Nucleus accumbens (tissue), 56 donors: Measurements from ENCODE around the gene ATP6V0A1.
A peak's percentile ranks its signal among the peaks of the same experiment; 100 is the strongest.
"Not testable (repeated sequence)": the region's sequence is repeated elsewhere in the genome, so short reads cannot be mapped to it uniquely, and the experiment has no call there.

ENCODE experiments used
- DNase-seq, 56 donors: peaks; one replicate each; lab custom pipeline; 2025; lab: John Stamatoyannopoulos, UW

Gene ATP6V0A1

DNA sequence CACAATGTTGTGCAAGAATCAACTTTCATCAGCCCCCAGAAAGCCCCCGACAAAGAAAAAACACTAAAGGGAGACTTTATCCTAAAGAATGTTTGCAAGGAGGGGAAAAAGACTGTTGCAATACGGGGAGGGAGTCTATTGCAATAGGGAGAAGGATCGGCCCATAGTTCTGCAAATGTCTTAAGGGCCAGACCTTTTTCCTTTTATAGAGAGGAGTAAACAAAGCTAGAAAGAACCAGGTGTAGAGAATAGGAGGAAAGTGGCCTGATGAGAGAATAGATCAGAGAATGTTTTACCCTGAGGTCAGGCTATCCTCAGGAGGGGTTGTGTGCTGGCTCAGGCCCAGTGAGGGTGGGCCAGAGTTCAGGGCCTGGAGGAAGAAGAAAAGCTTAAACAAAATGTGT is 26.9 kb upstream of the ATP6V0A1 start:
- DNase-seq = no peak

DNA sequence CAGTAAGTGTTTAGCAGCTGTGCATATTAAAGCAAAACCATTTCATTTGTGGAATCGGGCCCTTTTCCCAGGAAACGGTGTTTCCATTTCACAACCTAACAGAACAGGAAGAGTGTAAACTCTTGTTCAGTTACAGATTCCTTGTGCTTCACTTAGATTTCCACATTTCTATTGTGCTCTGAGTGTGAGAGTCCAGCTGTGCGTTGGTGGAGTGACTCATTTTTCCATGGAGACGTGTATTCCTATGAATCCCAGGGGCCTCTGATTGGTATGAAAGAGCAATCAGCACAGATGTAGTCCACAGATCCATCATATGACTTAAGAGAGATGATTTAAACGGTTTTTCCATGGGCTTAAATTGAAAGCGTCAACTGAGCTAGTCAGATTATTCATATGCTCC is 22.3 kb upstream of the ATP6V0A1 start:
- DNase-seq = no peak

DNA sequence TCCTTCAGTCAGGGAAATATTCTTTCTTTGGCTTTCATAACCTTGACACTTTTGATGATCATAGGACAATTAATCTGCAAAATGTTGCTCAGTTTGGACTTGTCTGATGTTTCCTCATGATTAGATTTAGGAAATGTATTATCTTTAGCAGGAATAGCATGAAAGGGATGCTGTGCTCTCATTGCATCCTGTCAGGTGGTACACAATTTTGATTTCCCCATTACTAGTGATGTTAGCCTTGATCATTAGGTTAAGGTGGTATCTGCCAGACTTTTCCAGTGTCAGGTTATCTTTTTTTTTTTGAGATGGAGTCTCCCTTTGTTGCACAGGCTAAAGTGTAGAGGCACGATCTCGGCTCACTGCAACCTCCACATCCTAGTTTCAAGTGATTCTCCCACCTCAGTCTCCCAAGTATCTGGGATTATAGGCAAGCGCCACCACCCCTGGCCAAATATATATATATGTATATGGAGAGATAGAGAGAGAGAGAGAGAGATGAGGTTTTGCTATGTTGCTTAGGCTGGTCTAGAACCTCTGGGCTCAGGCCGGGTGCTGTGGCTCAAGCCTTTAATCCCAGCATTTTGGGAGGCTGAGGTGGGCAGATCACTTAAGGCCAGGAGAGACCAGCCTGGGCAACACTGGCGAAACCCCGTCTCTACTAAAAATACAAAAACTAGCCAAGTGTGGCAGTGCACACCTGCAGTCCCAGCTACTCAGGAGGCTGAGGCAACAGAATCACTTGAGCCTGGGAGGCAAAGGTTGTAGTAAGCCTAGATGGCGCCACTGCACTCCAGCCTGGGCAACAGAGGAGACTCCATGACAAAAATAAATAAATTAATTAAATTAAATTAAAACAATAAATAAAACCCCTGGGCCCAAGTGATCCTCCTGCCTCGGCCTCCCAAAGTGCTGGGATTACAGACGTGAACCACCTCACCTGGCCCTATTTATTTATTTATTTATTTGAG is 19.8 kb upstream of the ATP6V0A1 start:
- no peak for DNase-seq

DNA sequence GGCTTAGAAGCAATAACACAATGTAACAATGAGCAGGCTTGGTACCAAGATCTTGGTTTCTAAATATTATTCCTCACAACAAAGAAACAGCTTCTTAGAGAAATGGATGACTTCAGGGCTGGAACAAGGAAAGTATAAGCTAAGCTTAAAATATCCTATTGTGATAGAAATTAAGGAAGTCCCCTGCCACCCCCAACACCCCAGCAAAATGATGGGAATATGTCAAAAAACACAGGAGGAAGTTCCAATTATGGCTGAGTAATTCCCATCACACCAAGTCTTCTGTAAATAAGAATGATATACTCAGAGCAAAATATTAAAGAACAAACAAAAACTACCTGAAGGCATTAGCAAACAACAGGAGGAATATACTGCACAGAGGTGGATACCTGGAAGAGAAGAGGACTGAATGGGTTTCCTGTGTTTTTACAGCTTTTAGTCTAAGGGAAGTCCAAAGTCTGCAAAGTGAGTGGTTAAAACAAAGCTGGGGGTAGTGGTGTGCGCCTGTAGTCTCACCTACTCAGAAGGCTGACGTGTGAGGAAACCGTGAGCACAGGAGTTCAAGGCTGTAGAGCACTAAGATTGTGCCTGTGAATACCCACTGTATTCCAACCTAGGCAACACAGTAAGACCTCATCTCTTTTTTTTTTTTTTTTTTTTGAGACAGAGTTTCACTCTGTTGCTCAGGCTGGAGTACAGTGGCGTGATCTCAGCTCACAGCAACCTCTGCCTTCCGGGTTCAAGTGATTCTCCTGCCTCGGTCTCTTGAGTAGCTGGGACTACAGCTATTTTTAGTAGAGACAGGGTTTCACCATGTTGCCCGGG is 17.1 kb upstream of the ATP6V0A1 start:
- no peak for DNase-seq

DNA sequence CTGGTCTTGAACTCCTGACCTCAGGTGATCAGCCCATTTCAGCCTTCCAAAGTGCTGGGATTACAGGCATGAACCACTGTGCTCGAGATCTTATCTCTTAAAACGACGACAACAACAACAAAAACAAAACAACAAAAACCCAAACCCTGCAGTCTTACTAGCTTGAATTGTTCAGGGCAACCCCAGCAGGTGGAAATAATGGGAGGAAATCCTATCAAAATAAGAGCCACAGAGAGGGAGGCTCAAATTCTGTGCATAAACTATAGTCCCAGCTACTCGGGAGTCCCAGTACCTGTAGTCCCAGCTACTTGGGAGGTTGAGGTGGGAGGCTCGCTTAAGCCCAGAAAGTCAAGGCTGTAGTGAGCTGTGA is 16.5 kb upstream of the ATP6V0A1 start:
- DNase-seq = no peak

DNA sequence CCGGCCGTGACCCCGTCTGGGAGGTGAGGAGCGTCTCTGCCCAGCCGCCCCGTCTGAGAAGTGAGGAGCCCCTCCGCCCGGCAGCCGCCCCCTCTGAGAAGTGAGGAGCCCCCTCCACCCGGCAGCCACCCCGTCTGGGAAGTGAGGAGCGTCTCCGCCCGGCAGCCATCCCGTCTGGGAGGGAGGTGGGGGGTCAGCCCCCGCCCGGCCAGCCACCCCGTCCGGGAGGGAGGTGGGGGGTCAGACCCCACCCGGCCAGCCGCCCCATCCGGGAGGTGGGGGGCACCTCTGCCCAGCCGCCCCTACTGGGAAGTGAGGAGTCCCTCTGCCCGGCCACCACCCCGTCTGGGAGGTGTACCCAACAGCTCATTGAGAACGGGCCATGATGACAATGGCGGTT is 9.5 kb upstream of the ATP6V0A1 start:
- not testable (repeated sequence) for DNase-seq

DNA sequence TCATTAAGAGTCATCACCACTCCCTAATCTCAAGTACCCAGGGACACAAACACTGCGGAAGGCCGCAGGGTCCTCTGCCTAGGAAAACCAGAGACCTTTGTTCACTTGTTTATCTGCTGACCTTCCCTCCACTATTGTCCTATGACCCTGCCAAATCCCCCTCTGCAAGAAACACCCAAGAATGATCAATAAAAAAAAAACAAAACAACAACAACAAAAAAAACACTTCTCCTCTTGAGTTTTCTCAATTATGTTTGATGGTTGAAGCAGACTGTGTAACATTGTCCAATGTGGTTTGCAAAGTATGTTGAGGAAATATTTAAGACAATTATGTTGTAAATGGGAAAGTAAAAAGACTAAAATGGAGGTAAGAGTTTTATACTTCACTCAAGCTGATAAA is 8.8 kb upstream of the ATP6V0A1 start:
- DNase-seq = not testable (repeated sequence)

DNA sequence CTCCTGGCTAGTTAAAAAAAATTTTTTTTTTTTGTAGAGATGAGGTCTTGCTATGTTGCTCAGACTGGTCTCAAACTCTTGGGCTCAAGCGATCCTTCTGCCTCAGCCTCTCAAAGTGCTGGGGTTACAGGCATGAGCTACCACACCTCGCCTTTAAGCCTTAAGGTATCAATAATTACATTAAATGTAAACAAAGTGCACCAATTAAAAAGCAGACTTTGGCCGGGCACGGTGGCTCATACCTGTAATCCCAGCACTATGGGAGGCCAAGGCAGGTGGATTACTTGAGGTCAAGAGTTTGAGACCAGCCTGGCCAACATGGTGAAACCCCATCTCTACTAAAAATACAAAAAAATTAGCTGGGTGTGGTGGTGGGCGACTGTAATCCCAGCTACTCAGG is 7.4 kb upstream of the ATP6V0A1 start:
- not testable (repeated sequence) for DNase-seq

DNA sequence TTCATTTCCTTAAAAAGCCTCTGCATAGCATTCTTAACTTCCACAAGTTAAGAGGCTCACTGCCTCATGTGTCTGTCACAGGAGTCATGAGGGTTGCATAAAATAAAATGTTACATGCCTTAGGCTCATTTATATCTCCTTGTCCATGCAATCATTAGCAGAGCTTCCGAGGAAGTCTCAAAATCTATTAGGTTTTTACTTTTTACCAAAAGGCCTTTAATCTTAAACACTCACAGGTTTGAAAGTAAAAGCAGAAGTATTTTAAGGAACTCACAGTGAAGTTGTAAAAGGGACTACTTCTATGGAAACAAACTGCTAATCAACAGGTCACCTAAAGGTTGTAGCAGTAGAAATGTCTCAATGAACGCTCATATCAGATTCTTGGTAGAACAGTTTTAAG is 5.2 kb upstream of the ATP6V0A1 start:
- DNase-seq = no peak

DNA sequence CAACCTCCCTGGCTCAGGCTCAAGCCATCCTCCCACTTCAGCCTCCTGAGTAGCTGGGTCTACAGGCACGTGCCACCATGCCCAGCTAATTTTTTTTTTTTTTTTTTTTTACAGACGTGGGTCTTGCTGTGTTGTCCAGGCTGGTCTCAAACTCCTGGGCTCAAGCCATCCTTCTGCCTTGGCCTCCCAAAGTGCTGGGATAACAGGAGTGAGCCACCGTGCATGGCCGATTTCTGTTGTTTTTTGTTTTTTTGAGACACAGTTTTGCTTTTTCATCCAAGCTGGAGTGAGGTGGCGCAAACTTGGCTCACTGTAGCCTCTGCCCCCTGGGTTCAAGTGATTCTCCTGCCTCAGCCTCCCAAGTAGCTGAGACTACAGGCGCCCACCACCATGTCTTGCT is 3.7 kb upstream of the ATP6V0A1 start:
- not testable (repeated sequence) for DNase-seq

DNA sequence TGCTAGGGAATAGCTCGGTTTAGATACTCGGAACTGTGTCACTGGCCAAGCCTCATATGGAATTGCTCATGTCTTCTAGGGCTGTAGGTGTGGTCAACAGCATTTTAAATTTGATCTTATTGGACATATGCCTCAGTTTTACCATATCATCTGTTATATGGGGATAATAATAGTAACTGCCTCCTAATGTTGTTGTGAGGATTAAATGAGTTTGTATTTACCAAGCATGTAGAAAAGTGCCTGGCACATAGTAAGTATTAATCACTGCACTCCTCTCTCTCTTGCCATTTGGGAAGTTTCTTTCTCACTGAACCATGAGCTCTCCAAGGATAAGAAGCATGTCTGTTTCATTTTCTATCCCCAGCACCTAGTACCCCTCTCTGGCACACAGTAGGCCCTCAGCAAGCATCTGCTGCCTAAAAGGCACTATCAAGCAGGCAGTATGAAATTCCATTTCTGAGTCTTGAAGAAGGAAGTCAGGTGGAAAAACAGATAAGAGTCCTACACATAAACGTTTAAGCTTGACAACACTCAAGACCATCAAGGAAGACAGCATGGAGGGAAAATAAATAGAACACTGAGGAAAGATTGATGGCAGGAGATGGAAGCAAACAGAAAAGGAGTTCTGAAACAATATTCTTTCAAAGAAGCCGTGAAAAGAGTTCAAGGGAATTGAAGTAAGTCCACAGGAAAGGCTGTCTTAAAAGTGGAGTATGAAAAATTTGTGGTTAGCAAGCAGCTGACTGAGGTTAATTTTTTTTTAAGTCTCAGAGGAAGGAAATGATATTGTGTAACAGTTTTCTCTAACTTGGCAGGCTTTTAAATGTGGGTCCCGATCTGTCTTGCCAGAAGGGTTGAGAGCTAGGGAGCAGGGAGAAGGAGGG is 2.2 kb upstream of the ATP6V0A1 start:
- DNase-seq = no peak

DNA sequence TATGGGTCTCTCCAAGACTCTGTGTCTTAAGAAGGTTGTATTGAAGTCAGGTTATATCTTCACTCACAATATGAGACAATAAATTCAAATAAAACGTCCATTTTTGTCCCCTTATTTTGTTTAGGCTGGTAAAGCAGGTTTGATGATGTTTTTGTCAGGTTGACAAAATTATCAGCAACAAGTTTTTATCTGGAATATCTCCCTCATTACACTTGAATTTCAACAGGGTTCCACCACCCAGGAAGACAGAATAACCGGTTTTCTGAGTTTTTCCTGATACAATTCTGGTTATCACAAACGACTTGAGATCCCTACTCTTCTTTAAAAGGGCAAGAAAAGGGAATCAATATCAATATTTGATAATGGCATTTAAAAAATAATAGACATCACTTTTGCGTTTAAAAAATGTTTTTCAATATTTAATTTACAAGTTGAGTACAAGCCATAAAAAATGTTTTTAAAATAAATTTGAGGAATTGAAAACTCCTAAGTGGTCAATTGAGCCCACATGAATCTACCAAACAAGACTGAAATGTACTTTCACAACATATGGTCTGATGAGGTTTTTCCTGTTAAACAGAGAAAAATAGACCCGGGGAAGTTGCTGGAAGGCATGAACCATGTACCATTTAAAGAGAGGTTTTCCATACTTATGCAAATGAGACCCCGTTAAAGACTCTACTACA is 1.4 kb upstream of the ATP6V0A1 start:
- DNase-seq = no peak

DNA sequence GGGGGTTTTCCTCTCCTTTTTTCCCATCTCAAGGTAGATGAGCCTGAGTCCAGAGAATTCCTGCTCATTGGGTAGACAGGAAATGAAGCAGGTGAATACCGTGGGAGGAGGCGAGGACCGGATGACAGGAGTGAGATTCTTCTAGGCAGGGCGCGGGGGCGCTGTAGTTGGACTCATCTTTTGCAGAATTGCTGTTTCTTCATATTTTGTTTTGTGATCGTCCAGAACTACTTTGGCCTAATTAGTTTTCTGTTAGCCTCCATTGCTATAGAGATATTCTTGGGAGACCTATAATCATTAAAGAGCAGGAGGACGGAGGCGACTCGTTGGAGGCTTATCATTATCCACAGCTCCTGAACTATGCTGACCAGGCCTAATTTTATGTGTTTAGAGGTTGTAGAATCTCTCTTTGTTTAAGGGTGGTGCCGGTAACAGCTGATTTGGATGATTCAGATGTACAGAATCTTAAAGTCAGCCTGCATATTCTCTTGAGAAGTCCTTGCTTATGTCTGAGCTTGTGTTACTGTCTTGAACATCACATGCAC is 650 bp downstream of the ATP6V0A1 start:
- peak in 50 of 56 donors; percentile 6 to 78 (median 44) for DNase-seq

DNA sequence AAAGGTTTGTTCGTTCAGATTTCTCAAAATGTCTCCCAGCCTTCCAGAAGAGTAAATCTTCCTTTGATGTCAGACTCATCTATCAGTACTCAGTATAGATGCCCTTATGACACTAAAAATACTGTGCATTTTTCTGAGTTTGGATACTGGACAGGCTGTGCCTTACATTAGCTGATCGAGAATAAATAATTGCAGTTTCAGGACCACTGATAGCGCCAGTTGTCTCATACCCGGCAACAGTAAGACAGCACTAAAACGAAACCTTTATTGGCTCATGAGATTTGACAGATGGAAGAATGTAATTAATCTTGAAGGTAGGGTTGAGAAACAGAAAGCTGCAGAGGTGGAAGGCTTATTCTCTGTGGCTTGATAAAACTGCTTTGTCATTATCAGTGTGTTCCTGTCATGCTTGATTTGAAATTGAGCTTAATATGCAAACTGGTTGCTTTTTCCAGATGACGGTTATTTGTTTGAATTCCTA is 1.2 kb downstream of the ATP6V0A1 start:
- peak in 2 of 56 donors; percentile 35 to 39 for DNase-seq

DNA sequence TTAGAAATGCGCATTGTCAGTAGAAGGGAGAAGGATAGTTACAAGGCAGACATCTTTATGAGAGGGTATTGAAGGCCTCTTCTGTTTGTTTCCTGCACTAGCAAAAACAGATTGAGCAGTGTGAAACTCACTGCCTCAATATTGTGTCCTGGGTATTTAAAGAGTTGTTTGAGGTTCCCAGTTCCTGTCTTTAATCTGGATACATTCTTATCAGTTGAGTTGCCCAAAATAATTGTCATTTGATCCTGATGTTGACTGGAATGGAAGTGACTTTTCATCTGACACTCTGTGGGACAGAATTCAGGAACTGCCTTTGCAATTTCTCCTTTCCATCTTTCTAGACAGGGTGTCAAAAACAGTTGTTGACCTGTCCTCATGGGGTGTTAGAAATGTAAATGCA is 1.7 kb downstream of the ATP6V0A1 start:
- DNase-seq = no peak

DNA sequence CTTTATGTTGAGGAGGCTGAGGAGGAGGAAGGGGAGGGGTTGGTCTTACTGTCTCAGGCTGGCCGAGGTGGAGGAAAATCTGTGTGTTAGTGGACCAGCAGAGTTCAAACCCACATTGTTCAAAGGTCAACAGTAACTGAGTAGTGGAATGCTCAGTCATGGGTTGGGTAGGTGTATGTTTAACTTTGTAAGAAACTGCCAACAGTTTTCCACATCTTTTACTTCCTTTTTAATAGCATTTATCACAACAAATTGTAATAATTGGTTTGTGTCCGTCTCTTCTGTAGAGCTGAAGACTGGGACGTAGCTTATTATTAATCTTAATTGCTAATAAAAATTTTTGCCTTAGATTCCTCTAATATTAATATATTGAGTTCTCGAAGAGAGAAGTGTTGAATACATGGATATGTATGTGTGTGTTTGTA is 5.3 kb downstream of the ATP6V0A1 start:
- no peak for DNase-seq

DNA sequence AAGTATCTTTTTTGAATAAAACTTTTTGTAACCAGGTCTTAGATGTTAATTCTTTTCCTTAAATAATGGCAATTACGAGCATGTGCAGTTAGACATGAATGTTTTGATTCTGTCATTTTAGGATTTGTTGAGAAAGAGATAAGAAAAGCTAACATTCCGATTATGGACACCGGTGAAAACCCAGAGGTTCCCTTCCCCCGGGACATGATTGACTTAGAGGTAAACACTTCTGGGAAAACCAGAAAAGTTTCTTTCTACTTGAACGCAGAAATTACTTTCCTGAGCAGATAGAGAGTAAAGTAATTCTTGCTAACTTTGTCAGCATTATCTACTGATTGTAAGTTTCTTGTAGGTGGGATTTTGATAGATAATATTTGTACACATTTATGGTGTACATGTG is 9.2 kb downstream of the ATP6V0A1 start:
- no peak for DNase-seq

DNA sequence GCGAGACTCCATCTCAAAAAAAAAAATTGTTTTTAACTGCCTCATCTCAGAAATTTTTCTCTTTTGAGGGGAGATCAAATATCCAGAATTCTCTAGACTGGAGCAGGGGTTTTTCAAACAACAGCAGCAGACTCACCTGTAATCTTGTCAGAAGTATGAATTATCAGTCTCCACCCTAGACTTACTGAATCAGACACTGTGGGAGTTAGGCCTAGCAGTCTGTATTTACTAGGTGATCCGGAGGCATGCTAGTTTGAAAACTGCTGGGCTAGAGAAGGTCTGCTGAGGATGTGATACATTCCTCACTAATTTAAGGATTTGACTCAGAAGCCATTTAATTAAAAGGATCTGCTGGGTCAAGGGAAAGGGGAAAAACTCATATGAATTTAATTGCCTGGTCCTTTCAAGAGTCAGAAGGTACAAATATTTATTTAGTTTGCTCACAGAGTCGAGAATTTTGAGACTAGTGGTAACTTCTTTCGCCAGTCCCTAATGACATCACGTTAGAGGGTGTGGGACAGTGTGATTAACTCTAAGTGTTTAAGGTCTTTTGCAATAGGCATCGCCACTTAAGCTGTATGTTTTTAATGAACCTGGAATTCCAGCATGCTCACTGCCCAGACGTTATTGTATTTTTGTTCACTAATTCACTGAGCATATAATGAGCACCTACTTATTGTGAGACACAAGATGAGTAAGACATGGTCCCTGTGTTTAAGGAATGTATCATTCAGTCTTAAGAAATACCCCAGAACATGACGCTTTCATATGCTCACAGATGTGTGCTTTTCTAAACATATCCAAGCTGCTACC is 14.2 kb downstream of the ATP6V0A1 start:
- no peak for DNase-seq

DNA sequence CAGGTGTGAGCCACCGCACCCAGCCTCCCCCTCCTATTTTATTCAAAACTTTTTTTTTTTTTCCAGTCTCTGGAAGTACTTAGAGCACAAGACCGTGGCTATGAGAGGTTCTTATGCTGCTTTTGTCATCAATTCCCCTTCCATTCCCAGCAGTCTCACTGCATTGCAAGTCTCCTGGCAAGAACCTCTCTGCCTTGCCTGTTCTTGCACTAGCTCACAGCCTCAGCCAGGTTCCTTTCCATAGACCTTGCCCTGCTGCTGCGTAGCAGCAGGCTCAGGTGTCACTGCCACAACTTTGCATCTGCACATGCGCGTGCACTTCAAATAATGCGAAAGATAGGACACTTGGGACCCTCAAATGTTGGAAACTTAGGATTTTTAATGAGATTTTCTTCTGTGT is 15.6 kb downstream of the ATP6V0A1 start:
- DNase-seq = no peak
